CD14-positive monocyte (primary cell): ENCODE results near the gene CDKN2B. TPM values are rescaled to one million over a fixed set of nuclear protein-coding genes. Genes with fewer than 3 reads are reported as not detected.
A peak's percentile ranks its signal among the peaks of the same experiment; 100 is the strongest.

Experiments used
- DNase-seq, 3 donors: peaks; one replicate each; pipeline ENCODE4 v3.0.0-alpha.2; 2011 to 2022
- H2AFZ ChIP-seq: 2 replicates; pipeline ENCODE4 v1.6.0; 2012; ENCODE audit warnings: mild to moderate bottlenecking, low read depth, low read length, inconsistent platforms; ENCODE audit not compliant: insufficient read depth, poor library complexity, severe bottlenecking
- H3K27ac ChIP-seq, 2 donors: 1 replicate in 1 of 2; 2 replicates in 1 of 2; pipeline ENCODE4 v1.5.1; 2012 to 2013; ENCODE audit warnings: low read length in 2 of 2, control low read depth in 1 of 2, inconsistent platforms in 1 of 2, low read depth in 1 of 2, mild to moderate bottlenecking in 1 of 2
- H3K27me3 ChIP-seq, 2 donors: one replicate each; pipeline versions ENCODE4 v1.6.0 to v1.6.1; 2011 to 2013; ENCODE audit warnings: low read length in 2 of 2; ENCODE audit not compliant: control insufficient read depth in 2 of 2, insufficient read depth in 2 of 2
- H3K36me3 ChIP-seq, 2 donors: replicated peaks in 1 of 2; 1 replicate in 1 of 2; 2 replicates in 1 of 2; pipeline versions ENCODE4 v1.5.1 to v1.6.1; 2012 to 2013; ENCODE audit warnings: low read length in 2 of 2, control low read depth in 1 of 2, inconsistent platforms in 1 of 2, mild to moderate bottlenecking in 1 of 2; ENCODE audit not compliant: insufficient read depth in 2 of 2, control insufficient read depth in 1 of 2
- H3K4me1 ChIP-seq, 2 donors: 1 replicate in 1 of 2; 2 replicates in 1 of 2; pipeline versions ENCODE4 v1.5.1 to v1.6.1; 2012 to 2013; ENCODE audit warnings: low read length in 2 of 2, control low read depth in 1 of 2, inconsistent platforms in 1 of 2, mild to moderate bottlenecking in 1 of 2, moderate library complexity in 1 of 2; ENCODE audit not compliant: insufficient read depth in 2 of 2, control insufficient read depth in 1 of 2
- H3K4me2 ChIP-seq: replicated peaks from 2 replicates; pipeline ENCODE3; 2012; ENCODE audit warnings: low read length, moderate library complexity, mild to moderate bottlenecking; ENCODE audit not compliant: poor library complexity, severe bottlenecking; ENCODE audit errors: extremely low read depth
- H3K4me3 ChIP-seq, 3 experiments: fragments of 200-600 bp in 1 of 3; sonication (generic) in 1 of 3; replicated peaks in 1 of 3; 1 replicate in 2 of 3; 2 replicates in 1 of 3; pipeline ENCODE4 v1.5.1; 2011 to 2013; ENCODE audit warnings: low read length in 3 of 3, mild to moderate bottlenecking in 3 of 3, control low read depth in 2 of 3, low read depth in 2 of 3, inconsistent platforms in 1 of 3, moderate library complexity in 1 of 3
- H3K79me2 ChIP-seq: 2 replicates; pipeline ENCODE4 v1.6.0; 2012; ENCODE audit warnings: mild to moderate bottlenecking, control low read depth, inconsistent platforms, low read length, moderate library complexity; ENCODE audit not compliant: insufficient read depth
- H3K9ac ChIP-seq: 2 replicates; pipeline ENCODE4 v1.6.0; 2017; ENCODE audit warnings: low read length, mild to moderate bottlenecking; ENCODE audit not compliant: insufficient read depth, poor library complexity, severe bottlenecking
- H3K9me3 ChIP-seq, 2 donors: replicated peaks in 1 of 2; 1 replicate in 1 of 2; 2 replicates in 1 of 2; pipeline versions ENCODE4 v1.5.1 to v1.6.1; 2012 to 2013; ENCODE audit warnings: low read length in 2 of 2, control low read depth in 1 of 2; ENCODE audit not compliant: control insufficient read depth in 1 of 2, insufficient read depth in 1 of 2
- H4K20me1 ChIP-seq: 2 replicates; pipeline ENCODE4 v1.6.0; 2012; ENCODE audit warnings: mild to moderate bottlenecking, low read length, control low read depth, moderate library complexity; ENCODE audit not compliant: insufficient read depth
- H3K27ac Mint-ChIP-seq, 7 donors: one replicate each; pipeline ENCODE4 v1.8.0; 2020; ENCODE audit warnings: mild to moderate bottlenecking in 7 of 7, mixed read lengths in 7 of 7, moderate library complexity in 6 of 7, inconsistent platforms in 2 of 7
- H3K27me3 Mint-ChIP-seq, 3 donors: one replicate each; pipeline ENCODE4 v1.8.0; 2021 to 2022; ENCODE audit warnings: low read depth in 3 of 3, mild to moderate bottlenecking in 3 of 3, mixed read lengths in 3 of 3, moderate library complexity in 3 of 3, inconsistent platforms in 1 of 3
- H3K36me3 Mint-ChIP-seq, 2 donors: one replicate each; pipeline ENCODE4 v1.8.0; 2020; ENCODE audit warnings: mixed read lengths in 2 of 2, inconsistent platforms in 1 of 2, mild to moderate bottlenecking in 1 of 2
- H3K4me1 Mint-ChIP-seq: one replicate; pipeline ENCODE4 v1.8.0; 2020; ENCODE audit warnings: mild to moderate bottlenecking, mixed read lengths
- H3K4me3 Mint-ChIP-seq, 2 donors: one replicate each; pipeline ENCODE4 v1.8.0; 2020; ENCODE audit warnings: mild to moderate bottlenecking in 2 of 2, mixed read lengths in 2 of 2, moderate library complexity in 1 of 2
- H3K9me3 Mint-ChIP-seq, 7 donors: one replicate each; pipeline ENCODE4 v1.8.0; 2020 to 2022; ENCODE audit warnings: mixed read lengths in 7 of 7, mild to moderate bottlenecking in 6 of 7, moderate library complexity in 6 of 7, inconsistent platforms in 2 of 7
- whole genome bisulfite sequencing: methylation state at CpG from one replicate; pipeline ENCODE4 v1.1.5; 2013; ENCODE audit warnings: missing lambda C conversion rate; ENCODE audit not compliant: insufficient coverage; 5-methylcytosine and 5-hydroxymethylcytosine counted together
- intact Hi-C, 2 donors: fragments of 100-400 bp; cut with micrococcal nuclease; formaldehyde crosslinking; loops; one replicate each; pipeline versions ENCODE4 v1.15.0 to v1.15.1; 2023
- polyA plus RNA-seq, 3 donors: library from polyadenylated mRNA; depleted of rRNA in 1 of 3; unstranded in 2 of 3; stranded (reverse) in 1 of 3; fragments of 300-500 nt in 2 of 3; fragments of >200 nt in 1 of 3; fragmentation: Illumina TruSeq in 2 of 3; gene quantifications; 1 replicate in 2 of 3; 2 replicates in 1 of 3; pipeline ENCODE4 v1.2.3, GENCODE V29; 2012 to 2021
- TF ChIP-seq, protein P1 (sequence below): fragments of 200-600 bp; IDR thresholded peaks from one replicate; pipeline ENCODE4 v1.8.0; 2022; ENCODE audit warnings: antibody characterized with exemption, mild to moderate bottlenecking

CDKN2B gene
- polyA plus RNA-seq, 3 donors: 1.2 to 6.7 (median 2.7) TPM

DNA sequence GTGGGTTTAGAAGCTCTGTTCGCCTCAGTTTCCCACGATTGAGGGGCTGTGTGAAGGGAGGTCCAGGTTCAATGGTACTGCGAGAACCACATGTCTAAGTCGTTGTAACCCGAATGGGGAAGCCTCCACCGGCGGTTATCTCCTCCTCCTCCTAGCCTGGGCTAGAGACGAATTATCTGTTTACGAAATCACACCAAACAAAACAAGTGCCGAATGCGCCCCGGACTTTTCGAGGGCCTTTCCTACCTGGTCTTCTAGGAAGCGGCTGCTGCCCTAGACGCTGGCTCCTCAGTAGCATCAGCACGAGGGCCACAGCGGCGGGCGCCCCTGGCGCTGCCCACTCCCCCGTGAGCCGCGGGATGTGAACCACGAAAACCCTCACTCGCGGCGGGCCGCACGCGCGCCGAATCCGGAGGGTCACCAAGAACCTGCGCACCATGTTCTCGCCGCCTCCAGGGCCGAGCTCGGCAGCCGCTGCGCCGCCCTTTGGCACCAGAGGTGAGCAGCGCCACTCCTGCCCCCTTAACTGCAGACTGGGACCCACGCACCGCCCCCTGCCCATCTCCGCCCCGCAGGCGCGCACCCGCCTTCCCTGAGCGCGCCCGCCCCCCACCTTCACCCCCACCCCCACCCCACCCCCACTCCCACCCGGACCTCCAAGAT is 15.1 kb downstream of the CDKN2B start, which contains the start of gene CDKN2A:
CDKN2A (minus strand) TSS at position 500 of the 663 bp plus-strand sequence.
- H3K9ac ChIP-seq: peak within 1 kb of the TSS; percentile 95
- H4K20me1 ChIP-seq: no peaks in the 10 kb centered on the region
- Mint-ChIP-seq H3K27me3 (peaks cover 57 to 69% (median 64%) of the 10 kb centered on the region in 3 donors), H3K36me3 (peaks cover 14 to 33% of the 10 kb centered on the region in 2 donors), H3K27ac (peak within 1 kb of the TSS; percentile 91 to 97 (median 95)), H3K4me3 (peak within 1 kb of the TSS; percentile 95 to 98), H3K9me3 (peaks cover 3 to 21% (median 12%) of the 10 kb centered on the region in 7 donors), H3K4me1 (peaks cover 36% of the 10 kb centered on the region)
- H3K9me3 ChIP-seq: peaks cover 8 to 19% of the 10 kb centered on the region in 2 donors
- H3K4me3 ChIP-seq: peak within 1 kb of the TSS; percentile 56 to 94 (median 73)
- intact Hi-C loops: no loop called here
- peaks cover 29 to 38% of the 10 kb centered on the region in 2 donors for H3K4me1 ChIP-seq
- H3K27ac ChIP-seq: peak within 1 kb of the TSS; percentile 76 to 97
- H3K79me2 ChIP-seq: peaks cover 4% of the 10 kb centered on the region
- peak within 1 kb of the TSS; percentile 96 for H2AFZ ChIP-seq
- H3K4me2 ChIP-seq: peak within 1 kb of the TSS; percentile 100
- WGBS: 3% methylated on average over 37 of the region's 53 CpGs
- TF ChIP-seq, protein P1, sequence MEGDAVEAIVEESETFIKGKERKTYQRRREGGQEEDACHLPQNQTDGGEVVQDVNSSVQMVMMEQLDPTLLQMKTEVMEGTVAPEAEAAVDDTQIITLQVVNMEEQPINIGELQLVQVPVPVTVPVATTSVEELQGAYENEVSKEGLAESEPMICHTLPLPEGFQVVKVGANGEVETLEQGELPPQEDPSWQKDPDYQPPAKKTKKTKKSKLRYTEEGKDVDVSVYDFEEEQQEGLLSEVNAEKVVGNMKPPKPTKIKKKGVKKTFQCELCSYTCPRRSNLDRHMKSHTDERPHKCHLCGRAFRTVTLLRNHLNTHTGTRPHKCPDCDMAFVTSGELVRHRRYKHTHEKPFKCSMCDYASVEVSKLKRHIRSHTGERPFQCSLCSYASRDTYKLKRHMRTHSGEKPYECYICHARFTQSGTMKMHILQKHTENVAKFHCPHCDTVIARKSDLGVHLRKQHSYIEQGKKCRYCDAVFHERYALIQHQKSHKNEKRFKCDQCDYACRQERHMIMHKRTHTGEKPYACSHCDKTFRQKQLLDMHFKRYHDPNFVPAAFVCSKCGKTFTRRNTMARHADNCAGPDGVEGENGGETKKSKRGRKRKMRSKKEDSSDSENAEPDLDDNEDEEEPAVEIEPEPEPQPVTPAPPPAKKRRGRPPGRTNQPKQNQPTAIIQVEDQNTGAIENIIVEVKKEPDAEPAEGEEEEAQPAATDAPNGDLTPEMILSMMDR: no peak
- H3K36me3 ChIP-seq: no peaks in the 10 kb centered on the region
- DNase-seq: peak in 2 of 3 donors; percentile 43 to 54
- peaks cover 48 to 78% of the 10 kb centered on the region in 2 donors for H3K27me3 ChIP-seq

- no peaks in the 10 kb centered on the region for H3K36me3 ChIP-seq
- Mint-ChIP-seq H3K4me3 (peak overlapping the region; percentile 92 to 95), H3K9me3 (peaks cover 3 to 29% (median 14%) of the 10 kb centered on the region in 7 donors), H3K27ac (peak overlapping the region in 1 of 7 donors; percentile 11), H3K27me3 (peaks cover 63 to 72% (median 70%) of the 10 kb centered on the region in 3 donors), H3K36me3 (peaks cover 14 to 32% of the 10 kb centered on the region in 2 donors), H3K4me1 (peaks cover 38% of the 10 kb centered on the region)
- H3K4me2 ChIP-seq: peak overlapping the region; percentile 100
- H2AFZ ChIP-seq: peak overlapping the region; percentile 84
- no peak overlapping the region for H3K27ac ChIP-seq
- TF ChIP-seq, protein P1: no peak
- intact Hi-C loops: no loop called here
- no peaks in the 10 kb centered on the region for H4K20me1 ChIP-seq
- H3K9me3 ChIP-seq: peaks cover 8 to 19% of the 10 kb centered on the region in 2 donors
- DNase-seq: no peak
- WGBS: 78% methylated on average over 1 of the region's 4 CpGs
- no peak overlapping the region for H3K9ac ChIP-seq
- peaks cover 29 to 38% of the 10 kb centered on the region in 2 donors for H3K4me1 ChIP-seq
- H3K4me3 ChIP-seq: peak overlapping the region in 1 of 3 experiments; percentile 94
- H3K27me3 ChIP-seq: peaks cover 51 to 79% of the 10 kb centered on the region in 2 donors
- peaks cover 4% of the 10 kb centered on the region for H3K79me2 ChIP-seq
These were observed 16.1 kb downstream of the CDKN2B start for GRCh38 chr9:21993007-21993406.
